Activated naive CD4-positive, alpha-beta T cell treated with anti-CD3 and anti-CD28 coated beads, Interleukin-2, amount 10 ng/mL, durations not matched to agents 7 days and 5 days (primary cell): Measurements from ENCODE around the gene SLC22A3.

Source experiments
- CTCF ChIA-PET: fragments of 350-600 bp; sonication (Branson Sonifier 250); formaldehyde crosslinking; loops from one replicate; lab custom pipeline; 2021; ENCODE audit warnings: antibody characterized with exemption; lab: Charles Lee
- DNase-seq: peaks from one replicate; pipeline ENCODE4 v3.0.0-alpha.2; 2020
- H3K27ac Mint-ChIP-seq: one replicate; pipeline ENCODE4 v1.8.0; 2021; ENCODE audit warnings: mild to moderate bottlenecking, moderate library complexity, mixed read lengths
- H3K27me3 Mint-ChIP-seq: one replicate; pipeline ENCODE4 v1.8.0; 2021; ENCODE audit warnings: mild to moderate bottlenecking, mixed read lengths
- H3K36me3 Mint-ChIP-seq: one replicate; pipeline ENCODE4 v1.8.0; 2021; ENCODE audit warnings: mixed read lengths
- H3K4me1 Mint-ChIP-seq: one replicate; pipeline ENCODE4 v1.8.0; 2021; ENCODE audit warnings: mixed read lengths
- H3K4me3 Mint-ChIP-seq: one replicate; pipeline ENCODE4 v1.8.0; 2021; ENCODE audit warnings: mild to moderate bottlenecking, moderate library complexity, mixed read lengths
- H3K9me3 Mint-ChIP-seq: one replicate; pipeline ENCODE4 v1.8.0; 2021; ENCODE audit warnings: mixed read lengths

Gene SLC22A3

DNA sequence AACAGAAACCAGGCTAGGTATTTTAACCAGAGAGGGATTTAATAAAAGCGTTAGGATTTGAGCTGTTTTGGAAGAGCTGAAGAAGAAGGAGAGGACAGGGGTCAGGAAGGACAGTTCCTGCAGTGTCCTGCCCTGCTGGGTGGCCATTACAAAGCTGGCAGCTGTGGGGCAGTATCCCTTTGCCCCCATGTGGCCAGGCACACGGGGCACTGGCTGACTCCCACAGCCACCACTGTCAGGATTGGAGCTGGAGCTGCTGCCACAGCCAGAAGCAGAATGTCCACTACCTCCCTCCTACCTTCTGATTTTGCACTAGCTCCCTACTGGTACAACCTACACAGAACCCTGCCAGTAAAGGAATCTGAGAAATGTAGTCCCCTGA is 46.5 kb downstream of the SLC22A3 start:
- CTCF ChIA-PET: no interaction called here
- Mint-ChIP-seq H3K9me3 (no peaks in the 10 kb centered on the region), H3K36me3 (no peaks in the 10 kb centered on the region), H3K27ac (no peak overlapping the region), H3K4me3 (no peak overlapping the region), H3K27me3 (peaks cover 12% of the 10 kb centered on the region), H3K4me1 (peaks cover 6% of the 10 kb centered on the region)
- no peak for DNase-seq

GRCh38 chr6:160395187-160395586 is 47.0 kb downstream of the SLC22A3 start:
- Mint-ChIP-seq H3K27me3 (peaks cover 11% of the 10 kb centered on the region), H3K4me1 (peaks cover 7% of the 10 kb centered on the region), H3K36me3 (no peaks in the 10 kb centered on the region), H3K27ac (no peak overlapping the region), H3K9me3 (no peaks in the 10 kb centered on the region), H3K4me3 (no peak overlapping the region)
- CTCF ChIA-PET: no interaction called here
- DNase-seq: no peak

DNA sequence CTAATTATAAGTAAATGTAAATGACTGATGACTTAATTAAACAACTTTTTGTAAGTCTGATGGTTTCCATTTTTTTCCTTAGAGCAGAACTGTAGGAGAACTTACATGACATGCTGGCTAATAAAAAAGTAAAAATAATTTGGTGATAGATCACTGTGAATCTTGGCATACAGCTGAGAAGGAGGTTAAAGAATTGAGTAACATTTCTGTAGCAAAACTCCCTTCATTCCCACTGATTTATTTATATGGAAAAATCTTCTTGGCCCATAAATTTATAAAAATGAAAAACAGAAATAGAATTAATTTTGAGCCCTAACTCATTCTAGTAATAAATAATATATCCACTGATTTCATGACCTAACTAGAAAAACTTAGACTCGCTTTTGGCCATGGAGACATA is 48.1 kb downstream of the SLC22A3 start:
- Mint-ChIP-seq H3K36me3 (no peaks in the 10 kb centered on the region), H3K27ac (no peak overlapping the region), H3K4me1 (peaks cover 10% of the 10 kb centered on the region), H3K27me3 (peaks cover 4% of the 10 kb centered on the region), H3K9me3 (no peaks in the 10 kb centered on the region), H3K4me3 (no peak overlapping the region)
- CTCF ChIA-PET: no interaction called here
- DNase-seq: no peak

GRCh38 chr6:160398674-160399271 is 50.6 kb downstream of the SLC22A3 start:
- H3K27ac Mint-ChIP-seq: no peak overlapping the region
- DNase-seq: no peak
- H3K27me3 Mint-ChIP-seq: no peaks in the 10 kb centered on the region
- H3K4me3 Mint-ChIP-seq: no peak overlapping the region
- no peaks in the 10 kb centered on the region for H3K9me3 Mint-ChIP-seq
- H3K36me3 Mint-ChIP-seq: no peaks in the 10 kb centered on the region
- H3K4me1 Mint-ChIP-seq: peaks cover 10% of the 10 kb centered on the region
- CTCF ChIA-PET: no interaction called here

DNA sequence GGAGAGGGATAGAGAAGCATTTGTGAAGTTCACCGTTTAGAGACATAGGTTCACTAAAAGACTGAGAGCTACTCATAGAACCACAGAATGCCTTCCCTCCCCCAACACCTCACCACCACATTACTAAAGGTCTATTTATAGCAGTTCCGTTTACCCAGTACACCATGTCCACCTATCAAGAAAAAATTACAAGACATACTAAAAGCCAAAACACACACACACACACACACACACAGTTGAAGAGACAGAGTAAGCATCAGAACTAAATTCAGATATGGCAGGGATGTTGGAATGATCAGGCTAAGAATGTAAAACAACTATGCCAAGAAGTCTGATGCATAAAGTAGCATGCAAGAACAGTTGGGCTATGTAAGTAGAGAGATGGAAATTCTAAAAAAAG is 52.3 kb downstream of the SLC22A3 start:
- Mint-ChIP-seq H3K4me3 (no peak overlapping the region), H3K27me3 (no peaks in the 10 kb centered on the region), H3K27ac (no peak overlapping the region), H3K36me3 (no peaks in the 10 kb centered on the region), H3K4me1 (peaks cover 10% of the 10 kb centered on the region), H3K9me3 (no peaks in the 10 kb centered on the region)
- no peak for DNase-seq
- CTCF ChIA-PET: no interaction called here

DNA sequence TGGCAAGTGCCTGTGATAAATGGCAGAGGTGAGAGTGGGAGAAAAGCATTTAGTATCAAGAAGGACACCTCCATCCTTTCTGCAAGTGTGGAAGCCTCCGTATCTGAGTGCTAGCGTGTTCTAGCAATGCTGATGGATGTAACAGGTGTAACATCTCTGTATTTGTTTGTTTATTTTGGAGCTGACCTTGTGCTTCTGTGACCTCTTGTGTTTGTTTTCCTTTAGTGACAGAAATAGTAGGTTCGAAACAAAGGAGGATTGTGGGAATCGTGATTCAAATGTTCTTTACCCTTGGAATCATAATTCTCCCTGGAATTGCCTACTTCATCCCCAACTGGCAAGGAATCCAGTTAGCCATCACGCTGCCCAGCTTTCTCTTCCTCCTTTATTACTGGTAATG is 60.4 kb downstream of the SLC22A3 start:
- no peak for DNase-seq
- Mint-ChIP-seq H3K9me3 (no peaks in the 10 kb centered on the region), H3K27ac (no peak overlapping the region), H3K4me3 (no peak overlapping the region), H3K36me3 (no peaks in the 10 kb centered on the region), H3K4me1 (no peaks in the 10 kb centered on the region), H3K27me3 (peaks cover 6% of the 10 kb centered on the region)
- CTCF ChIA-PET: no interaction called here

DNA sequence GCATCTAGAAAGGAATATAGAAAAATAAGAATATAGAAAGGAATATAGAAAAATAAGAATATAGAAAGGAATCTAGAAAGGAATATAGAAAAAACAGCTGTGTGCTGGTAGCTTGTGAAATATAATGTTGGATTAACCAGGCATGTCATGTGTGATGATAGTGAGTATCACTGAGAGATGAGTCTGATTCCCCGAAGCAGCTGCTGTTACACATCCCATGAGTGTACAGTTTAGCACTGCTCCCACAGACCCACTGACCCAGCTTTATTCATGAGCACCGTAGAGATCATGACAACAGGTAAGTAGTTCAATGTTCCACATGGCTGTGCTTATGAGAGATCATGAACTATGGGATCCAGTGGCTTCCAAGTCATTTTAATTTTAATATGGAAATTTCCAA is 64.8 kb downstream of the SLC22A3 start:
- Mint-ChIP-seq H3K4me1 (no peaks in the 10 kb centered on the region), H3K4me3 (no peak overlapping the region), H3K27me3 (peaks cover 23% of the 10 kb centered on the region), H3K36me3 (no peaks in the 10 kb centered on the region), H3K27ac (no peak overlapping the region), H3K9me3 (no peaks in the 10 kb centered on the region)
- no peak for DNase-seq
- CTCF ChIA-PET: no interaction called here

- Mint-ChIP-seq H3K9me3 (no peaks in the 10 kb centered on the region), H3K4me1 (no peaks in the 10 kb centered on the region), H3K36me3 (no peaks in the 10 kb centered on the region), H3K4me3 (no peak overlapping the region), H3K27ac (no peak overlapping the region), H3K27me3 (peaks cover 38% of the 10 kb centered on the region)
- DNase-seq: no peak
- CTCF ChIA-PET: no interaction called here
Measured at GRCh38 chr6:160417146-160417545, 69.0 kb downstream of the SLC22A3 start.

GRCh38 chr6:160417550-160417949 is 69.4 kb downstream of the SLC22A3 start:
- CTCF ChIA-PET: no interaction called here
- no peaks in the 10 kb centered on the region for H3K4me1 Mint-ChIP-seq
- H3K27ac Mint-ChIP-seq: no peak overlapping the region
- peaks cover 38% of the 10 kb centered on the region for H3K27me3 Mint-ChIP-seq
- H3K36me3 Mint-ChIP-seq: no peaks in the 10 kb centered on the region
- no peaks in the 10 kb centered on the region for H3K9me3 Mint-ChIP-seq
- no peak for DNase-seq
- no peak overlapping the region for H3K4me3 Mint-ChIP-seq

DNA sequence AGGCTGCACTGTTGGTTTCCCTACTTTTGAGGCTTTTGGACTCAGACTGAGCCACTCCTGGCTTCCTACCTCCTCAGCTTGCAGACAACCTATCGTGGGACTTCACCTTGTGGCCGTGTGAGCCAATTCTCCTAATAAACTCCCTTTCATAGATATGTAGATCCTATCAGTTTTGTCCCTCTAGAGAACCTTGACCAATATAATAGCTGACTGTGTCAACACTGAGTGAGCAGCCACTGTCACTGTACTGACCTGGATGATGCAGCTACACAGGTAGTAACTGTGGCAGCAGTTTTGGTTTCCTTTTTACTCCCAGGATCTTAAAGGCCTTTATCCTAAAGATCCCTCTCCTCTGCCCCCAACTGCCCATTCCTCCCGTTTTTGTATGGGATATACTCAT is 70.2 kb downstream of the SLC22A3 start:
- Mint-ChIP-seq H3K27ac (no peak overlapping the region), H3K9me3 (no peaks in the 10 kb centered on the region), H3K4me3 (no peak overlapping the region), H3K27me3 (peaks cover 38% of the 10 kb centered on the region), H3K36me3 (no peaks in the 10 kb centered on the region), H3K4me1 (no peaks in the 10 kb centered on the region)
- DNase-seq: no peak
- CTCF ChIA-PET: no interaction called here

DNA sequence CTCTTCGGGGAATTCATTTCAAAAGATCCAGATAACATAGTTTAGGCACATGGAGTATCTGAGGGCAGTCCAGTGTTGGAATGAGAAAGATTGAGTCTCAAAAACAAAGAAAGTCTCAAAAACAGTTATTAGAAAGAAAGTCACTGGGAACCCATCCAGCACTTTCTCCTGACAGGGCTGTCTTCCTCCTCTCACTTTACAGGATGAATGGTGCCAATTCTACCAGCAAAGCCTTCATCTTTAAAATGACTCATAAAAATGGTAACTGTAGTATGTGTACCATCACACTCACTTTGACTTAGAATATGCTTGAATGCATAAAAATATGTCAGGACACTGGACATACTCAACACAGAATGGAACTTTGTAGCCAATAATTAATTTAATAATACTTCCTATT is 71.3 kb downstream of the SLC22A3 start:
- CTCF ChIA-PET: no interaction called here
- H3K36me3 Mint-ChIP-seq: no peaks in the 10 kb centered on the region
- peaks cover 39% of the 10 kb centered on the region for H3K27me3 Mint-ChIP-seq
- DNase-seq: no peak
- H3K9me3 Mint-ChIP-seq: no peaks in the 10 kb centered on the region
- no peak overlapping the region for H3K4me3 Mint-ChIP-seq
- H3K4me1 Mint-ChIP-seq: no peaks in the 10 kb centered on the region
- H3K27ac Mint-ChIP-seq: no peak overlapping the region

- peaks cover 38% of the 10 kb centered on the region for H3K27me3 Mint-ChIP-seq
- H3K27ac Mint-ChIP-seq: no peak overlapping the region
- CTCF ChIA-PET: no interaction called here
- no peak for DNase-seq
- H3K4me3 Mint-ChIP-seq: no peak overlapping the region
- H3K36me3 Mint-ChIP-seq: no peaks in the 10 kb centered on the region
- no peaks in the 10 kb centered on the region for H3K9me3 Mint-ChIP-seq
- no peaks in the 10 kb centered on the region for H3K4me1 Mint-ChIP-seq
Measured at GRCh38 chr6:160420253-160420968, 72.2 kb downstream of the SLC22A3 start.

DNA sequence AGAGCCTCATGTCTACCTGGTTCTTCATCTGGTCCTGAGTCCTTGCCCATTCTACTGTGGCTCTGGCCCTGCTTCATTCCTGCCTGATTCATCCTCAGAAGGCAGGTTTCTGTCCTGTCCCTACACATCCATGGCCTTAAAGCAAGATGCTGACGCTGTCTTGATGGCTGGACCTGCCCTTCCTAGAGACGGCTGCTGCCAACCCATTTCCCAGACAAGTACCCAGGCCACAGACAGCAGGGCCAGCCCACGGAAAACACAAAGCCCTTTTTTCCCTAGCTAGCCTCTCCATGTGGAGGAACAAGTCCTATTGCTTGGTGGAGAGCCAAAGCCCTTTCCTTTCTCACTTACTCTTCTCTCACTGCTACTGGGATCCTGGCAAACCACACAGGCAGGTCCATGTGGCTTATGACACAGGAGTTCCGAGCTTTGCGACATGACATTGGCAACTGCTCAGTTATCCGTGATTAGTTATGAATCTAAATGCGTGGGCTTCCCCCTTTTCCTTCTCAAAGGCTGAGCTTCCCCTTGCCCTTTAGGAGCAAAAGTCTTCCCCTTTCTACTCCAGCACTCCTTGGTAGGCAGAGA is 72.9 kb downstream of the SLC22A3 start:
- Mint-ChIP-seq H3K9me3 (no peaks in the 10 kb centered on the region), H3K4me1 (peaks cover under 1% of the 10 kb centered on the region), H3K27me3 (peaks cover 33% of the 10 kb centered on the region), H3K36me3 (no peaks in the 10 kb centered on the region), H3K27ac (no peak overlapping the region), H3K4me3 (no peak overlapping the region)
- DNase-seq: no peak
- CTCF ChIA-PET: no interaction called here

- DNase-seq: no peak
- Mint-ChIP-seq H3K4me1 (peaks cover 7% of the 10 kb centered on the region), H3K4me3 (no peak overlapping the region), H3K36me3 (no peaks in the 10 kb centered on the region), H3K27ac (no peak overlapping the region), H3K9me3 (no peaks in the 10 kb centered on the region), H3K27me3 (peaks cover 29% of the 10 kb centered on the region)
- CTCF ChIA-PET: no interaction called here
Measured at GRCh38 chr6:160421854-160422253, 73.7 kb downstream of the SLC22A3 start.

DNA sequence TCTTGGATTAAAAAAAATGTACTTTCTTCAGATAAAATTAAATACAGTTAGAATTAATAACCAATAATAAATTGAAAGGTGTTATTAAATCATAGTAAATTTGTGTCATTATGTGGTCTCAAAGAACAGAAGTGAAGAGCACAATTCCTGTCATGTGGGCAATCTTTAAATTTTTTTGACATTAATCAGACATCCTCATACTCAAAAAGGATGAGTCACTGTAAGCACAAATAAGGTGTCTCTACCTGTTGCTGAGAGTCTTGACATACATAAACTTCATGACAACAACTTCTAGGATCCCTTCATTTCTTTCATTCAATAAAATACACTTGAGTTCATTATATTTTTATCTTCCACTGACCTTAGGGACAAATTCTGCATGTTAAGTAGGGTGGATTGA is 76.1 kb downstream of the SLC22A3 start:
- peaks cover 45% of the 10 kb centered on the region for H3K27me3 Mint-ChIP-seq
- H3K4me3 Mint-ChIP-seq: no peak overlapping the region
- peaks cover 7% of the 10 kb centered on the region for H3K4me1 Mint-ChIP-seq
- no peak overlapping the region for H3K27ac Mint-ChIP-seq
- CTCF ChIA-PET: no interaction called here
- no peaks in the 10 kb centered on the region for H3K36me3 Mint-ChIP-seq
- no peaks in the 10 kb centered on the region for H3K9me3 Mint-ChIP-seq
- no peak for DNase-seq
